Measurements from ENCODE around the gene HBM. TPM values are rescaled to one million over a fixed set of nuclear protein-coding genes. Genes with fewer than 3 reads are reported as not detected.
A peak's percentile ranks its signal among the peaks of the same experiment; 100 is the strongest.

The HBM gene
- total RNA-seq, 1 donor from 2014 or later = not detected

- ATAC-seq (ENCODE audit: poor library complexity) = no peak
- DNase-seq = no peak
- intact Hi-C loops (cut with DNase I) = no loop called here
These were observed 12.3 kb downstream of the HBM start for GRCh38 chr16:177981-178667.

- ATAC-seq (ENCODE audit: poor library complexity) (no peak), DNase-seq (no peak)
- intact Hi-C loops (cut with DNase I) = no loop called here
These were observed 12.9 kb downstream of the HBM start for GRCh38 chr16:178668-179015.

GRCh38 chr16:179211-180092, 13.7 kb downstream of the HBM start:
- DNase-seq = no peak
- no peak for ATAC-seq (ENCODE audit: poor library complexity)
- intact Hi-C loops (cut with DNase I) = no loop called here

GRCh38 chr16:180101-180675, 14.4 kb downstream of the HBM start, which contains the start of gene HBQ1:
Gene HBQ1, plus strand, starts transcription at chr16:180459. Its CDS starts 28 bp downstream, at chr16:180487.
- intact Hi-C loops (cut with DNase I) = no loop called here
- peak; percentile 47 for ATAC-seq (ENCODE audit: poor library complexity)
- DNase-seq = no peak

- ATAC-seq (ENCODE audit: poor library complexity) = peak; percentile 88
- DNase-seq = peak; percentile 84
- intact Hi-C loops (cut with DNase I) = no loop called here
These were observed 15.1 kb downstream of the HBM start for GRCh38 chr16:180681-181564.

GRCh38 chr16:181565-182021, 15.8 kb downstream of the HBM start:
- ATAC-seq (ENCODE audit: poor library complexity) = no peak
- DNase-seq = no peak
- intact Hi-C loops (cut with DNase I) = no loop called here

GRCh38 chr16:183005-183404, 17.2 kb downstream of the HBM start:
- no peak for ATAC-seq (ENCODE audit: poor library complexity)
- intact Hi-C loops (cut with DNase I) = no loop called here
- no peak for DNase-seq

- intact Hi-C loops (cut with DNase I) = no loop called here
- ATAC-seq (ENCODE audit: poor library complexity) (no peak), DNase-seq (no peak)
These were observed 19.4 kb downstream of the HBM start for GRCh38 chr16:185213-185612.

GRCh38 chr16:185691-186090, 19.9 kb downstream of the HBM start:
- no peak for ATAC-seq (ENCODE audit: poor library complexity)
- intact Hi-C loops (cut with DNase I) = no loop called here

GRCh38 chr16:187330-187729, 21.6 kb downstream of the HBM start:
- intact Hi-C loops (cut with DNase I) = no loop called here
- no peak for DNase-seq
- no peak for ATAC-seq (ENCODE audit: poor library complexity)

More at GRCh38 chr16:185691-186090, 19.9 kb downstream of the HBM start:
- DNase-seq = no peak

GRCh38 chr16:188674-189073, 22.9 kb downstream of the HBM start:
- intact Hi-C loops (cut with DNase I) = no loop called here
- ATAC-seq (ENCODE audit: poor library complexity) (no peak), DNase-seq (no peak)

GRCh38 chr16:189604-190186, 23.9 kb downstream of the HBM start:
- DNase-seq (no peak), ATAC-seq (ENCODE audit: poor library complexity) (no peak)
- intact Hi-C loops (cut with DNase I) = no loop called here

GRCh38 chr16:191831-192230, 26.1 kb downstream of the HBM start:
- intact Hi-C loops (cut with DNase I) = no loop called here
- no peak for ATAC-seq (ENCODE audit: poor library complexity)
- DNase-seq = no peak

GRCh38 chr16:192686-193085, 26.9 kb downstream of the HBM start:
- ATAC-seq (ENCODE audit: poor library complexity) (no peak), DNase-seq (no peak)
- intact Hi-C loops (cut with DNase I) = no loop called here

- DNase-seq = no peak
- no peak for ATAC-seq (ENCODE audit: poor library complexity)
- intact Hi-C loops (cut with DNase I) = no loop called here
These were observed 27.7 kb downstream of the HBM start for GRCh38 chr16:193441-193840.

GRCh38 chr16:194516-194915, 28.7 kb downstream of the HBM start:
- ATAC-seq (ENCODE audit: poor library complexity) (no peak), DNase-seq (no peak)
- intact Hi-C loops (cut with DNase I) = no loop called here

- DNase-seq = no peak
- intact Hi-C loops (cut with DNase I) = no loop called here
- ATAC-seq (ENCODE audit: poor library complexity) = no peak
These were observed 34.6 kb downstream of the HBM start for GRCh38 chr16:200388-200787.

GRCh38 chr16:203246-203645, 37.5 kb downstream of the HBM start:
- intact Hi-C loops (cut with DNase I) = no loop called here
- DNase-seq (no peak), ATAC-seq (ENCODE audit: poor library complexity) (no peak)

All from Right ventricle myocardium superior (tissue), 1 donor.